ENCODE results near the gene GRID1.

GRID1 gene

DNA sequence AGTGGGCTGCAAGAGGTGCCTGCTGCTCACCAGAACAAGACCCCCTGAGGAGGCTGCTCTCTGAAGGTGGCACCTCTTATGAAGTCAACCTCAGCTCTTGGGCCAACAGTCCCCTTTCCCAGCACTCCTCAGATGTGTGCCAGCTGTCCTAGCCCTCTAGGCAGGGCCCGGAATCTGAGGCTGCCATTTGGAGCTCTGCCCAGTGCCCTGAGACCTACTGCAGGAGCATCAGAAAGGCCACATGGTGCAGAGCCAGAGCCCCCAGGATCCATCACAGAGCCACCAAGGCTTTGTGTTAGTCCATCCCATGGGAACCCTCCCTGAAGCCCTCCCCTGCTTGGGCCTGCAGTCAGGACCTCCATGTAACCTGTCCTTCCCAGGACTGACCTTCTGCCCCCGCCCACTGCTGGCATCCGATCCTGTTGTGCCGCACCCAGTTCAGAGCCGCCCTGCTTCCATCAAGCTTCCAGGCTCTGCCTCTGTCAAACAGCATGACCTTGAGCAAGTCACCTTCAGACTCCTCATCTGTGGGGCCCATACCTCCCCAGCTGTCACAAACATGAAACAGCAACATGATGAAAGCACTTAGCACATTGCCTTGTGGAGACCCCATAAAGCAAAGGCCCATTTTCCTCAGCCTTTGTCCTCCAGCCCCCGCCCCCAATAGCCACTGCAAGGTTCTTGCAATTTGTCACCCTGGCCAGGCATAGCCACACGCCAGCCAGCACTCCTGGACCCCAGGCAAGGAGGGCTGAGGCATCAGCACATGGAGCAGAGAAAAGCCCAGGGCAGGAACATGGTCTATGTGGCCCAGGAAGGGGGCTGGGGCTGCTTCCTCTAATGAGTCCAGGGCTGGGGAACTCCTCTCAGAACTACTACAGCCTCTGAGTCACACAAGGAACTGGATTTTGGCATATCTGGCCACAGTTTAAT, 51.7 kb downstream of the GRID1 start:
- no peak for DNase-seq (ENCODE audit: low read depth in 2 of 2)

- no peak for DNase-seq (ENCODE audit: low read depth in 2 of 2)
Observed at GRCh38 chr10:86313621-86314041, 53.0 kb downstream of the GRID1 start.

DNA sequence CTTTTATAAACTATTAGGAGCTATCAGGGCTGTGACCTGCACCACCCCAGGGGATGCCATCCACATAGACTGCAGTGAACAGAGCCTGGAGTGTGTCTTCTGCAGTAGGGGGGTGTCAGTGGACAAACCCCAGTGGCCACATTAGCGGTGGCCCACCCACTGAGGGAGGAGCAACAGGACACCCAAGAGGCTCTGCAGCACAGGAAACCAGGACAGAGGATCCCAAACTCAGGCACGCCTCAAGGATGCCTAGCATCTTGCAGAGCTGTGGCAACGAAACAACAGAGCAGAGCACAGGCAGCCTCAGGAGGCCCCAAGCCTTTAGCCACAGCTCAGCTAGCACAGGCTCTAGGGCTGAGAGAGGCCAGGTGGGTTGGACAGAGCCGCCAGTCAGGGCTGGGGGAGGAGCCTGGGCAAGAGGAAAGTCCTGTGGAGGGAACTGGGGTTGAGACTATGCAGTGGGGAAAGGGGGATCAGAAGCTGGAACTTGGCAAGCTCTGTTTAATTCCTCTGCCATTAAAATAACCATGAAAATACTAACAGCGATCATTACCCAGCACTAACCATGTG, 53.8 kb downstream of the GRID1 start:
- DNase-seq (ENCODE audit: low read depth in 2 of 2) = no peak

GRCh38 chr10:86311906-86312305, 54.7 kb downstream of the GRID1 start:
- DNase-seq (ENCODE audit: low read depth in 2 of 2) = no peak

GRCh38 chr10:86311190-86311589, 55.4 kb downstream of the GRID1 start:
- DNase-seq (ENCODE audit: low read depth in 2 of 2) = no peak

DNA sequence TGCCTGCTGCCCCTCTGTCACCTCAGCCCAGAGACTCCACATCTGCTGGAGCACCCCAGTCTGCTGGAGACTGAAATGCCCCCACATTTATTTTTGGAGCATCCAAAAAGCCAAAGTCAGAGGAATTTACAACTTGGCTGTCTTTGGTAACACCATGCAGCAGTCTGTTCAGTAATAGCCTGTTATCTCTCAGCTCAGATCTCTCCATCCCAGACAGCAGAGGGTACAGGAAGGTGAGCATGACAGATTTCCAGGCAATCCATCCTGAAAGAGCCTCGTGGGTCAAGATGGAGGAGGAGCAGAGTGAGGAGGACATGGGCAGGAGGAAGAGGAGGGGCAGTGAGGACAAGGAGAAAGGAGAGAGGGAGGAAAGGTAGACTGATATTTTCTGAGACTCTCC, 55.9 kb downstream of the GRID1 start:
- DNase-seq (ENCODE audit: low read depth in 2 of 2) = no peak

GRCh38 chr10:86310291-86310690, 56.3 kb downstream of the GRID1 start:
- no peak for DNase-seq (ENCODE audit: low read depth in 2 of 2)

GRCh38 chr10:86308056-86308455, 58.5 kb downstream of the GRID1 start:
- DNase-seq (ENCODE audit: low read depth in 2 of 2) = no peak

DNA sequence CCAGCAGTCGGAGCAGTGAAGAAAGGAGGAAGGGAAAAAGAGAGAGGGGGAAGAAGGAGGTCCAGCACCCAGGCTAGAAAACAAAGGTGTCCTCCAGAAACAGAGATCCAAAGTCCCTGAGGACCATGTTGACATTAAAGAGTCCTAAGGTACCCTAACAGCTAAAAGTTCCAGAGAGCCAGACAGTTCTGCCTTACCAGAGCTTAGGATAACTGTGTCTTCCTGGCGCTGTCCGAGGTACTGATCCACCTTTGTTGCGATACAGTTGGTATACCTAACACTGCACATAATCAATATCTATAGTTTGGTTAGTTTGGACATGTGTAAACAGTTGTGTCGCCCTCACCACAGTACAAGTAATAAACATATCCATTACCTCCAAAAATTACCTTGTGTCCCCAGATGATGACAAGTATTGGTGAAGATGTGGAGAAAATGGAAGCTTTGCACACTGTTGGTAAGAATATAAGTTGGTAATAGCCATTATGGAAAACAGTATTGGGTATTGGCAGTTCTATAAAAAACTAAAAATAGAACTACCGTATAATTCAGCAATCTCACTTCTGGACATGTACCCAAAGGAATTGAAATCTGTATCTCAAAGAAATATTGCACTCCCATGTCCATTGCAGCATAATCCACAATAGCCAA, 59.8 kb downstream of the GRID1 start:
- no peak for DNase-seq (ENCODE audit: low read depth in 2 of 2)

GRCh38 chr10:86305521-86305920, 61.1 kb downstream of the GRID1 start:
- DNase-seq (ENCODE audit: low read depth in 2 of 2) = no peak

GRCh38 chr10:86304436-86304835, 62.2 kb downstream of the GRID1 start:
- no peak for DNase-seq (ENCODE audit: low read depth in 2 of 2)

- no peak for DNase-seq (ENCODE audit: low read depth in 2 of 2)
Observed at GRCh38 chr10:86303626-86304025, 63.0 kb downstream of the GRID1 start.

DNA sequence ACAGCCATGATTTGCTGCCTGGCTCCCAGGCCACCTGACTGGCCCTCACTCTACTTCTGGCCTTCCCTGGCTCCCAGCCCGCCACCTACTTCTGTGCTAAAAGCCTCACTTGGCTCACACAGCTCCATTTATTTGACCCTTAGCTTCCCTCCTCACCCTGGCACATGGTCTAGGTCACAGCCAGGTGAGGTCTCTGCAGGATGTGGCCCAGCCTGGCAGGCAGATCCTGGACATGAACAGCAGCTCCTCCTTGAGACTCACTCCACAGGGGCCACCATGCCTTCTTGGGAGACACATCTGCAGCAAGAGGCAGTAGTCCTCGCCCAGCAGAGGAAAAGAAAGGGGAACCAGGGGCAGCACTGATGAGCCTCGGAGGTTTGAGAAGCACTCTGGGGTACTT, 64.6 kb downstream of the GRID1 start:
- DNase-seq (ENCODE audit: low read depth in 2 of 2) = no peak

- no peak for DNase-seq (ENCODE audit: low read depth in 2 of 2)
Observed at GRCh38 chr10:86300931-86301830, 65.4 kb downstream of the GRID1 start.

DNA sequence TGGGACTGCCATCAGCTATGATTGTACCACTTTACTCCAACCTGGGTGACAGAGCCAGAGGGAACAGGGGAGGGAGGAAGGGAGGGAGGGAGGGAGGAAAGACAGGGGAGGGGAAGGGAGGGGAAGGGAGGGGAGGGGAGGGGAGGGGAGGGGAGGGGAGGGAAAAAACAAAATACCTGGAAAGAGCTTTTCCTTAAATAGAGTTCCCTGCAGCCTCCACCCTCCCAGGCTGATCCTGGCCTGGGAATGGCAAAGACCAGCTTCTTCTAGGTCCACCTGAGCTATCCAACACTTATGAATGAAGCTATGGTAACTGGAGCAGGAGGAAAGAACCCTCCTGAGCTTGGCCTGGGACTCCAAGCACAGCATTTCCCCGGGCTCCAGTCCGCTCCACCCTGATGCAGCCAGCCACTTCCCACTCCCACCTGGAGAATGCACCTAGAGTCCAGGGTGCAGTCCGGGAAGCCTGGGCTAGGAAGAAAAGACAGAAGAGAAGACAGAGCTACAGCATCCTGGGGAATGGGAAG, 66.1 kb downstream of the GRID1 start:
- no peak for DNase-seq (ENCODE audit: low read depth in 2 of 2)

DNA sequence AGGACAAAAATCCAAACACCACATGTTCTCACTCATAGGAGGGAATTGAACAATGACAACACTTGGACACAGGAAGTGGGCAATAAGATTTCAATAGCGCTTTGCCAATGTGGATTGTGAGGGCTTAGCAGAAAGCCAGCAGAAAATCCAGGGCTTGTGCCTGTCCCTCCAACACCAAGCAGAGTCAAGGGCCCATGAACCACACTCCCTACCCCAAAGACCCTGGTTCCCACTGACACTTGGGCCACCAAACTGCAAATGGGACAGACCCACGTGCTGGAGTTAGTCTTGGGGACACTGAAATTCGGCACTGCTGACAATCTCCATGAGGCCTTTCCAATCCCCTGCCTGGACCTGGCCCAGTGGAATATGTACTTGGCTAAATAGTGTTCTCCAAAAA, 67.0 kb downstream of the GRID1 start:
- DNase-seq (ENCODE audit: low read depth in 2 of 2) = no peak

- DNase-seq (ENCODE audit: low read depth in 2 of 2) = no peak
Observed at GRCh38 chr10:86298501-86299001, 68.0 kb downstream of the GRID1 start.

DNA sequence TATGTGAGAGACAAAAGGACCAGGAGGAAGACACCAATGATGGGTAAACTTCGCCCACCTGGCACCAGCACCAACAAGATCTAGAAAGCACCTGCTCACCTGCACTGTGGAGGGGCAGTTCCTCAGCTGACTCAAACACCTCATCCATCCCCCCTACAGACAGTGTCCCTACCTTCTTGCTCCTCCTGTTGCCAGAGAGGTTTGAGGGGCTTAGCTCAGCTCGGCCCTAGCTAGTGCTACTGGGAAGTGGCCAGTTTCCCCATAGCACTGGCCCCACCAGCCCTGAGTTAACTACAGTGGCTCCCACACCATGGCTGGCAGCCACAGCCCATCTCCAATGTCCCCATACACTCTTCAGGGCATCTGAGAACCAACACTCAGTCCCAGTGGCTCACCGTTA, 70.8 kb downstream of the GRID1 start:
- DNase-seq (ENCODE audit: low read depth in 2 of 2) = no peak

DNA sequence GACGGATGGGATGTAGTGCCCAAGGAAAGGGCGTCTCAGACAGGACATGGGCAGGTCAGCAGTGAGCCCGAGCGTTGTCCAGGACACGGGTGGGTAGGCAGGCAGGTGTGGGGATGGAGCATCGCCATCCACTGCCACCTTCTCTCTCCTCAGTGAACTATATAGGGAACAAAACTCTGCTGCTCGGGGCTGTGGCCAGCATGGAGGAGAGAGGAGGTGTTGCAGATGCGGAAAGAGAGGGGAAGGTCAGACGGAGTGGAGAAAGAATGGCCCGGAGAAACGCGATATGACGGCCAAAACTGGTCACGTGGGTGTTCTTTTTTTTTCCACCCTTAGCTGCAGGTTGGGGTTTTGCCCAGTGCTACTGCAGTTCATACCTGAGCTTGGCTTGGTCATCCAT, 71.2 kb downstream of the GRID1 start:
- no peak for DNase-seq (ENCODE audit: low read depth in 2 of 2)

GRCh38 chr10:86294346-86295265, 72.0 kb downstream of the GRID1 start:
- DNase-seq (ENCODE audit: low read depth in 2 of 2) = no peak
